Right hindlimb (tissue), 1 donor: ENCODE results near the gene LYPD4.
"Not testable (repeated sequence)": the region's sequence is repeated elsewhere in the genome, so short reads cannot be mapped to it uniquely, and the experiment has no call there.

ENCODE experiments used
- DNase-seq: peaks from one replicate; pipeline ENCODE4 v3.0.0-alpha.2; 2018

The LYPD4 gene

GRCh38 chr19:41796362-41796761, 48.1 kb downstream of the LYPD4 start, which contains the start of gene CEACAM3:
Gene CEACAM3, plus strand, starts transcription at chr19:41796587. Its CDS starts 91 bp downstream, at chr19:41796678.
- DNase-seq = no peak

- no peak for DNase-seq
Observed at GRCh38 chr19:41795031-41795461, 49.4 kb downstream of the LYPD4 start.

GRCh38 chr19:41793414-41793727, 51.1 kb downstream of the LYPD4 start:
- no peak for DNase-seq

GRCh38 chr19:41792513-41793413, 51.7 kb downstream of the LYPD4 start:
- peak; percentile 36 for DNase-seq

GRCh38 chr19:41789053-41789452, 55.4 kb downstream of the LYPD4 start:
- DNase-seq = not testable (repeated sequence)

GRCh38 chr19:41788518-41788917, 56.0 kb downstream of the LYPD4 start:
- DNase-seq = not testable (repeated sequence)
